Activated T-cell treated with anti-CD3 and anti-CD28 coated beads, Interleukin-2, amount 50 U/mL, for 48 hours (primary cell): Measurements from ENCODE around the gene CCDC32.
A peak's percentile ranks its signal among the peaks of the same experiment; 100 is the strongest.

Experiments
- DNase-seq, 2 experiments: peaks; one replicate each; pipeline ENCODE4 v3.0.0-alpha.2; 2020

The CCDC32 gene

GRCh38 chr15:40565333-40566238, 744 bp upstream of the CCDC32 start:
- DNase-seq, result peak in 1 of 2 experiments; percentile 22

GRCh38 chr15:40563426-40563825, 1.4 kb downstream of the CCDC32 start:
- no peak for DNase-seq

GRCh38 chr15:40562691-40563090, 2.2 kb downstream of the CCDC32 start:
- no peak for DNase-seq

DNA sequence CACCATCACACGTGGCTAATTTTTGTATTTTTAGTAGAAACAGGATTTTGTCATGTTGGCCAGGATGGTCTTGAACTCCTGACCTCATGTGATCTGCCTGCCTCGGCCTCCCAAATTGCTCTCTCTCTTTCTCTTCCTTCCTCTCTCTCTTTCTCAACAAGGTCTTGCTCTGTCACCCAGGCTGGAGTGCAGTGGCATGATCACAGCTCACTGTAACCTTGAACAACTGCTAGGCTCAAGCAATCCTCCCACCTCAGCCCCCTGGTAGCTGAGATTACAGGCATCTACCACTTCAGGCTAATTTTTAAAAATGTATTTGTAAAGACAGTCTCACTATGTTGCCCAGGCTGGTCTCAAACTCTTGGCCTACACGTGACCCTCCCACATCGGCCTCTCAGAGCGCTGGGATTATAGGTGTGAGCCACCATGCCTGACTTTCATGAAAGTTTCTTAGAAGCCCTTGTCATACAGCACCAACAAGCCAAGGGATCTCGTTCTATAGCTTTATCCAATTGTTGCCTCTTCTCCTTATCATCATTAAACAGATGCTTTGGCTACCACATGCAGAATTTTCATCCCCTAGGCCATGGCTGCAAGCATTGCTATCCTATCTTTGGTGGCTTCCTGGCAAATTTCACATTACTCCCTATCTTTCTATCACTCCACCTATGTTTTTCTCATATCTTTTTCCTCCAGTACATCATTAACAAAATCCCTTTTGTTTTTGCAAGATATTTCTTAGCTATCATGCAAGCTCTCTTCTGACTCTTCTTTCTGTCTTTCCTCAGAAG, 5.7 kb downstream of the CCDC32 start:
- no peak for DNase-seq

- DNase-seq, result no peak
These were observed 9.0 kb downstream of the CCDC32 start for GRCh38 chr15:40555876-40556275.

- no peak for DNase-seq
These were observed 10.7 kb downstream of the CCDC32 start for GRCh38 chr15:40554161-40554525.

- DNase-seq, result no peak
These were observed 14.4 kb downstream of the CCDC32 start for GRCh38 chr15:40550341-40551037.

GRCh38 chr15:40549894-40550293, 14.9 kb downstream of the CCDC32 start:
- DNase-seq, result no peak

- DNase-seq, result no peak
These were observed 16.2 kb downstream of the CCDC32 start for GRCh38 chr15:40548610-40549009.

- no peak for DNase-seq
These were observed 19.4 kb downstream of the CCDC32 start for GRCh38 chr15:40545457-40545856.

DNA sequence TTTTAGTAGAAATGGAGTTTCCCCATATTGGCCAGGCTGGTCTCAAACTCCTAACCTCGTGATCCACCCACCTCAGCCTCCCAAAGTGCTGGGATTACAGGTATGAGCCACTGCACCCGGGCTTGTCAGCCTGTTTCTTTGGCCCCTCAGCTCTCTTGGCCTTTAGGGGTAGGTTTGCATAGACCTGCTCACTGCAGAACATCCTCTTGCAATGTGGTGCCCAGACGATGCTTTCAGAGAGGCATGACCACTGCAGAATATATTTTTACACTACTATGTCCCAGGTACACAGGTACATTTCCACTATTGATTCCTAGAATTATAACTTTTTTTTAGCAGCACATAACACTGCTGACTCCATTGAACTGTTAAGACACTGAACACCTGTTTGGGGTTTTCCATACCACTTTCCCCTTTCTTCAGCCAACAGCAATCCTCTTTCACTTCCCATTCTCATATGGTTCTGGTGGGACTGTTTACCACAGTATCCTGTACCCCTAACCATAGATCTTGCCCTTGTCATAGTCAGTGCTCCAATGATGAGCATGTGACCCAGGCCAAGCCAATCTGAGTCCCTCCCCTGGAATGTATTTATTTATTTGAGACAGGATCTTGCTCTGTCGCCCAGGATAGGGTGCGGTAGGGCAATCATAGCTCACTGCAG, 21.1 kb downstream of the CCDC32 start:
- no peak for DNase-seq

GRCh38 chr15:40543082-40543481, 21.8 kb downstream of the CCDC32 start:
- DNase-seq, result no peak

GRCh38 chr15:40538976-40539375, 25.9 kb downstream of the CCDC32 start:
- DNase-seq, result no peak

- DNase-seq, result no peak
These were observed 28.3 kb downstream of the CCDC32 start for GRCh38 chr15:40536501-40536900.

DNA sequence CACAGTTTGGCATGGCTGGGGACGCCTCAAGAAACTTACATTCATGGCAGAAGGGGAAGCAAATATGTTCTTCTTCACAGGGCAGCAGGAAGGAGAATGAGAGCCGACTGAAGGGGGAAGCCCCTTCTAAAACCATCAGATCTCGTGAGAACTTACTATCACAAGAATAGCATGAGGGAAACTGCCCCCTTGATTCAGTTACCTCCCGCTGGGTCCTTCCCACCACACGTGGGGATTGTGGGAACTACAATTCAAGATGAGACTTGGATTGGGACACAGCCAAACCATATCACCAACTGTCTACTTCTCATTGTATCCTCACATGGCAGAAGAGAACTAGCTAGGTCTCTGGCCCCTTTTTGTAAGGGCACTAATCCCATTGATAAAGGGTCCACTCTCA, 30.5 kb downstream of the CCDC32 start:
- no peak for DNase-seq

- no peak for DNase-seq
These were observed 31.0 kb downstream of the CCDC32 start for GRCh38 chr15:40533763-40534364.

GRCh38 chr15:40528801-40529200, 36.0 kb downstream of the CCDC32 start:
- no peak for DNase-seq

DNA sequence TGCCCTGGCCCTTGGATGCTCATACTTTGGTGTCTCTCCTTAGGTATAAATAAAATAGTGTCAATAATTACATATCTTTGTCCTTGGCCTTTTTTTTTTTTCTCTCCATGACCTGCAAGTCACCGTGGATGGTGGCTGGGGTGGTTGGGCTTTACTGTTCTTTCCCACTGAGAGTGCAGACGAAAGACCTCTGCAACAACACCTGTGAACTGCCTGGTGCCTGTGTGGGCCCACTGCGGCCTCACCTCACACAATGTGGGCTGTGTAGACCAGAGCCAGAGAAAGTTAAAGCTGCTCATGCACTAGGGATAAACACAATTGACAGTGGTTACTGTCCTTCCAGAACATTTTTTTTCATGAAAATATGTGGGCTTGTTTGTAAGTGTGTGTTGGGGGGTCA, 39.0 kb downstream of the CCDC32 start:
- DNase-seq, result no peak

DNA sequence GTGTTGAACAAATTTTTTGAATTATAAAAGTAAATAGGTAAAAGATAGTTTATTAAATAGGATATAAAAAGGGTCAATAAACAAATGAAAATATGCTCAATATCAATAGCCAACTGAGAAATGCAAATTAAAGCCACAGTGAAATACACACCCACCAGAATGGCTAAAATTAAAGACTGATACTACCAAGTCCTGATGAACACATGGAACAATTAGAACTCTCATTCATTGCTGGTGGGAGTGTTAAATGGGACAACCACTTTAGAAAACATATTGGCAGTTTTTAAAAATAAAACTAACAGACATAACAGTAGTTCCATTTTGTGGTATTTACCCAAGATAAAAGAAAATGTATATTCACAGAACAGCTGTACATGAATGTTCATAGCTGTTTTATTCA, 41.2 kb downstream of the CCDC32 start:
- no peak for DNase-seq

DNA sequence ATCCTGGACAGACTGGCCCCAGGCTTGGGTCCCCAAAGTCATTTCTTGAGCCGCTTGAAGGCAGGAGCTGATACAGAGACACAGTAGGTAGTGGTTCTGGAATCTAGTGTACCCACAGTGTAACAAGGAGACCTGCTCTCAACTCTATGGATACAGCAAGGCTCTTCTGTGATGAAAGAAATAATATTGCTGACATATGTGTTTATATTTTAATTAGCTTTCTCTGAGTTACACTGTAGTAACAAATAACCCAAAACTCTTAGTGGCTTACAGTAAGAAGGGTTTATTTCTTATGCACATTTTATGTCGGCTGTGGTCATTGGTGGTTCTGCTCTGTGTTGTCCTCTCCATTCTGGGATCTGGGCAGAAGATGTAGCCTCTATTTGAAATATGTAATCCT, 48.5 kb downstream of the CCDC32 start:
- DNase-seq, result no peak

- no peak for DNase-seq
These were observed 51.2 kb downstream of the CCDC32 start for GRCh38 chr15:40513609-40514008.

DNA sequence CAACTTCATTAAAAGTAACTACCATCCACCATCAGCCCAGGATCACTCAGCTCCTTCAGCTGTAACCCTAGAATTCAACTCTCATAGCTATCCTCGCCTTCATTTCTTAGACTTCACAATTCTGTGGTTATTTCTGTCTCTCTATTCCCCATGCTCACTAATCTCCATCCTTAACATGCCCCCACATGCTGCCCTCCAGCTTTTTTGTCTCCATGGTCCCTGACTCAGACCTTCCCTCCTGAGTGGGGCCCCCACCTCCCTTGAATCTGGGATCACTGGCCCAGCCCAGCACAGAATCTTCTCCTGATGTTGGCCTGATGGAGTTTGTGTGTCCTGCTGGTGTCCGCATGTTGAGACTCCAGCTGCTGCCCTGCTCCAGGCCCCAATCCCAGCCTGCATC, 52.4 kb downstream of the CCDC32 start:
- no peak for DNase-seq
